Stimulated activated naive B cell treated with anti-CD40 and anti-IgM and Interleukin-4, amounts not matched to agents 10 μg/mL and 1 μg/mL and 100 μg/mL, for 72 hours (primary cell): ENCODE results near the gene CD79A.

Experiments
- ATAC-seq, 2 donors: fragments of 150-1000 bp; cut with Tn5 transposase; replicated peaks; 2 replicates each; pipeline ENCODE4 v1.10.0; 2021; ENCODE audit warnings: moderate library complexity in 1 of 2
- DNase-seq: peaks from one replicate; pipeline ENCODE4 v3.0.0; 2021
- H3K27ac Mint-ChIP-seq: one replicate; pipeline ENCODE4 v1.8.0; 2022; ENCODE audit warnings: mild to moderate bottlenecking, mixed read lengths
- H3K27me3 Mint-ChIP-seq, 2 donors: one replicate each; pipeline ENCODE4 v1.8.0; 2022; ENCODE audit warnings: mixed read lengths in 2 of 2
- H3K36me3 Mint-ChIP-seq, 2 donors: one replicate each; pipeline ENCODE4 v1.8.0; 2022; ENCODE audit warnings: mixed read lengths in 2 of 2, mild to moderate bottlenecking in 1 of 2
- H3K4me1 Mint-ChIP-seq, 2 donors: one replicate each; pipeline ENCODE4 v1.8.0; 2022; ENCODE audit warnings: mixed read lengths in 2 of 2, mild to moderate bottlenecking in 1 of 2
- H3K4me3 Mint-ChIP-seq, 2 donors: one replicate each; pipeline ENCODE4 v1.8.0; 2022; ENCODE audit warnings: mild to moderate bottlenecking in 2 of 2, mixed read lengths in 2 of 2, moderate library complexity in 1 of 2
- H3K9me3 Mint-ChIP-seq, 2 donors: one replicate each; pipeline ENCODE4 v1.8.0; 2022; ENCODE audit warnings: mixed read lengths in 2 of 2, mild to moderate bottlenecking in 1 of 2

CD79A gene

GRCh38 chr19:41876847-41877832 lies at the start of gene CD79A:
Gene CD79A (plus strand): TSS chr19:41877279. CDS start chr19:41877305, 26 bp downstream.
- DNase-seq (peak; percentile 97), ATAC-seq (peak; percentile 81 to 85)
- H3K9me3 Mint-ChIP-seq, result no peaks in the 10 kb centered on the region
- H3K4me3 Mint-ChIP-seq, result peak within 1 kb of the TSS; percentile 94 to 100
- H3K27me3 Mint-ChIP-seq, result no peaks in the 10 kb centered on the region
- H3K4me1 Mint-ChIP-seq, result peaks cover 39 to 76% of the 10 kb centered on the region in 2 donors
- peak within 1 kb of the TSS; percentile 98 for H3K27ac Mint-ChIP-seq
- peaks cover 43 to 54% of the 10 kb centered on the region in 2 donors for H3K36me3 Mint-ChIP-seq

GRCh38 chr19:41837981-41838708 lies 38.9 kb upstream of the CD79A start:
- no peaks in the 10 kb centered on the region for H3K9me3 Mint-ChIP-seq
- H3K4me3 Mint-ChIP-seq, result no peak overlapping the region
- H3K27ac Mint-ChIP-seq, result no peak overlapping the region
- ATAC-seq (no peak), DNase-seq (no peak)
- peaks cover 0 to 6% of the 10 kb centered on the region in 2 donors for H3K4me1 Mint-ChIP-seq
- H3K36me3 Mint-ChIP-seq, result no peaks in the 10 kb centered on the region
- H3K27me3 Mint-ChIP-seq, result peaks cover 24 to 41% of the 10 kb centered on the region in 2 donors

GRCh38 chr19:41839211-41839610 lies 37.9 kb upstream of the CD79A start:
- Mint-ChIP-seq H3K27me3 (peaks cover 33 to 49% of the 10 kb centered on the region in 2 donors), H3K4me3 (no peak overlapping the region), H3K36me3 (peaks cover 0 to 7% of the 10 kb centered on the region in 2 donors), H3K27ac (no peak overlapping the region), H3K4me1 (peaks cover 0 to 6% of the 10 kb centered on the region in 2 donors), H3K9me3 (peaks cover 3 to 7% of the 10 kb centered on the region in 2 donors)
- ATAC-seq, result no peak
- no peak for DNase-seq

GRCh38 chr19:41843371-41843770 lies 33.7 kb upstream of the CD79A start:
- peaks cover 5 to 9% of the 10 kb centered on the region in 2 donors for H3K9me3 Mint-ChIP-seq
- H3K27ac Mint-ChIP-seq, result peak overlapping the region; percentile 31
- H3K4me1 Mint-ChIP-seq, result no peaks in the 10 kb centered on the region
- H3K4me3 Mint-ChIP-seq, result no peak overlapping the region
- peaks cover 0 to 8% of the 10 kb centered on the region in 2 donors for H3K36me3 Mint-ChIP-seq
- H3K27me3 Mint-ChIP-seq, result peaks cover 23 to 30% of the 10 kb centered on the region in 2 donors
- ATAC-seq, result no peak
- DNase-seq, result no peak

- ATAC-seq (no peak), DNase-seq (no peak)
- Mint-ChIP-seq H3K4me1 (no peaks in the 10 kb centered on the region), H3K36me3 (peaks cover 0 to 8% of the 10 kb centered on the region in 2 donors), H3K4me3 (no peak within 1 kb of the TSS), H3K27ac (no peak within 1 kb of the TSS), H3K27me3 (peaks cover 16 to 20% of the 10 kb centered on the region in 2 donors), H3K9me3 (peaks cover 5 to 9% of the 10 kb centered on the region in 2 donors)
Observed at GRCh38 chr19:41844601-41845000, 32.5 kb upstream of the CD79A start, which contains the start of gene LYPD4. Gene LYPD4 (minus strand): TSS chr19:41844683. CDS start chr19:41839285, 5,398 bp downstream.

- Mint-ChIP-seq H3K9me3 (peaks cover 5 to 9% of the 10 kb centered on the region in 2 donors), H3K27ac (no peak within 1 kb of the TSS), H3K27me3 (peaks cover 16 to 20% of the 10 kb centered on the region in 2 donors), H3K36me3 (peaks cover 0 to 8% of the 10 kb centered on the region in 2 donors), H3K4me1 (no peaks in the 10 kb centered on the region), H3K4me3 (no peak within 1 kb of the TSS)
- no peak for DNase-seq
- no peak for ATAC-seq
Observed at GRCh38 chr19:41845001-41845050, 32.3 kb upstream of the CD79A start, which contains the start of gene DMRTC2. Gene DMRTC2 (plus strand): TSS chr19:41845042. CDS start chr19:41847429, 2,387 bp downstream.

- Mint-ChIP-seq H3K4me1 (no peaks in the 10 kb centered on the region), H3K36me3 (peaks cover 0 to 8% of the 10 kb centered on the region in 2 donors), H3K27ac (no peak overlapping the region), H3K27me3 (peaks cover 16 to 18% of the 10 kb centered on the region in 2 donors), H3K9me3 (peaks cover 5 to 9% of the 10 kb centered on the region in 2 donors), H3K4me3 (no peak overlapping the region)
- DNase-seq (no peak), ATAC-seq (no peak)
Observed at GRCh38 chr19:41845051-41845590, 32.0 kb upstream of the CD79A start.

- peaks cover 0 to 8% of the 10 kb centered on the region in 2 donors for H3K36me3 Mint-ChIP-seq
- H3K4me1 Mint-ChIP-seq, result no peaks in the 10 kb centered on the region
- no peak overlapping the region for H3K27ac Mint-ChIP-seq
- peaks cover 15 to 16% of the 10 kb centered on the region in 2 donors for H3K27me3 Mint-ChIP-seq
- DNase-seq, result no peak
- no peak overlapping the region for H3K4me3 Mint-ChIP-seq
- no peak for ATAC-seq
- peaks cover 5 to 9% of the 10 kb centered on the region in 2 donors for H3K9me3 Mint-ChIP-seq
Observed at GRCh38 chr19:41847351-41848105, 29.6 kb upstream of the CD79A start.

GRCh38 chr19:41848666-41849065 lies 28.4 kb upstream of the CD79A start:
- Mint-ChIP-seq H3K27ac (peak overlapping the region; percentile 33), H3K36me3 (peaks cover 0 to 6% of the 10 kb centered on the region in 2 donors), H3K27me3 (peaks cover 11 to 13% of the 10 kb centered on the region in 2 donors), H3K4me1 (peaks cover under 1 to 3% of the 10 kb centered on the region in 2 donors), H3K4me3 (no peak overlapping the region), H3K9me3 (peaks cover 5 to 7% of the 10 kb centered on the region in 2 donors)
- ATAC-seq (no peak), DNase-seq (no peak)

- no peak overlapping the region for H3K27ac Mint-ChIP-seq
- peaks cover 7 to 9% of the 10 kb centered on the region in 2 donors for H3K27me3 Mint-ChIP-seq
- peaks cover 3% of the 10 kb centered on the region in 2 donors for H3K9me3 Mint-ChIP-seq
- peaks cover 0 to 2% of the 10 kb centered on the region in 2 donors for H3K36me3 Mint-ChIP-seq
- no peak for ATAC-seq
- H3K4me3 Mint-ChIP-seq, result no peak overlapping the region
- H3K4me1 Mint-ChIP-seq, result peaks cover 2 to 5% of the 10 kb centered on the region in 2 donors
- no peak for DNase-seq
Observed at GRCh38 chr19:41849067-41849466, 28.0 kb upstream of the CD79A start.

- peaks cover 2 to 5% of the 10 kb centered on the region in 2 donors for H3K4me1 Mint-ChIP-seq
Observed at GRCh38 chr19:41850381-41850780, 26.7 kb upstream of the CD79A start.

GRCh38 chr19:41851456-41851855 lies 25.6 kb upstream of the CD79A start:
- H3K4me3 Mint-ChIP-seq, result no peak overlapping the region
- H3K9me3 Mint-ChIP-seq, result no peaks in the 10 kb centered on the region

More at GRCh38 chr19:41850381-41850780, 26.7 kb upstream of the CD79A start:
- Mint-ChIP-seq H3K36me3 (no peaks in the 10 kb centered on the region), H3K4me3 (no peak overlapping the region), H3K27ac (no peak overlapping the region), H3K27me3 (peaks cover 4 to 7% of the 10 kb centered on the region in 2 donors), H3K9me3 (no peaks in the 10 kb centered on the region)
- no peak for DNase-seq
- ATAC-seq, result no peak

GRCh38 chr19:41853344-41853743 lies 23.7 kb upstream of the CD79A start:
- DNase-seq, result no peak
- Mint-ChIP-seq H3K27me3 (no peaks in the 10 kb centered on the region), H3K4me1 (peaks cover 2 to 5% of the 10 kb centered on the region in 2 donors), H3K36me3 (no peaks in the 10 kb centered on the region), H3K9me3 (no peaks in the 10 kb centered on the region), H3K4me3 (no peak overlapping the region), H3K27ac (no peak overlapping the region)
- ATAC-seq, result no peak

More at GRCh38 chr19:41851456-41851855, 25.6 kb upstream of the CD79A start:
- Mint-ChIP-seq H3K4me1 (peaks cover 2 to 5% of the 10 kb centered on the region in 2 donors), H3K36me3 (no peaks in the 10 kb centered on the region), H3K27ac (no peak overlapping the region), H3K27me3 (no peaks in the 10 kb centered on the region)
- ATAC-seq (no peak), DNase-seq (no peak)

- ATAC-seq (peak; percentile 29), DNase-seq (no peak)
- Mint-ChIP-seq H3K4me3 (no peak overlapping the region), H3K27me3 (no peaks in the 10 kb centered on the region), H3K36me3 (no peaks in the 10 kb centered on the region), H3K27ac (no peak overlapping the region), H3K9me3 (no peaks in the 10 kb centered on the region), H3K4me1 (peaks cover 2 to 5% of the 10 kb centered on the region in 2 donors)
Observed at GRCh38 chr19:41853768-41854167, 23.3 kb upstream of the CD79A start.
